SK-N-SH treated with all-trans-retinoic acid at 6 μM for 48 hours (cell line): ENCODE measurements around the gene UBE4A.

Experiments
- ATAC-seq: fragments of 200-7000 bp; cut with Tn5 transposase; 3 replicates; pipeline ENCODE4 v1.9.1; 2020; ENCODE audit warnings: mild to moderate bottlenecking, moderate library complexity
- ARNTL ChIP-seq: fragments of 450-650 bp; formaldehyde crosslinking; IDR thresholded peaks from 2 replicates; pipeline ENCODE4 v1.5.0; 2020; ENCODE audit warnings: low read depth, mild to moderate bottlenecking, moderate library complexity, borderline replicate concordance
- BACH2 ChIP-seq: fragments of 250-450 bp; sonication (Bioruptor Pico); IDR thresholded peaks from 2 replicates; pipeline ENCODE4 v1.9.0; 2021; ENCODE audit warnings: mild to moderate bottlenecking, borderline replicate concordance
- CREB5 ChIP-seq: fragments of 250-450 bp; sonication (Bioruptor Pico); IDR thresholded peaks from 2 replicates; pipeline ENCODE4 v1.5.1; 2020; ENCODE audit warnings: low read depth, mild to moderate bottlenecking, moderate library complexity
- CSDC2 ChIP-seq: fragments of 250-450 bp; sonication (Bioruptor Pico); IDR thresholded peaks from 2 replicates; pipeline ENCODE4 v1.5.0; 2020; ENCODE audit warnings: mild to moderate bottlenecking, moderate library complexity
- ESRRG ChIP-seq: fragments of 250-450 bp; sonication (Bioruptor Pico); IDR thresholded peaks from 2 replicates; pipeline ENCODE4 v1.6.1; 2021; ENCODE audit warnings: mild to moderate bottlenecking
- GLIS3 ChIP-seq: fragments of 250-450 bp; sonication (Bioruptor Pico); IDR thresholded peaks from 2 replicates; pipeline ENCODE4 v1.5.0; 2020; ENCODE audit warnings: mild to moderate bottlenecking, moderate library complexity
- ISL1 ChIP-seq: fragments of 250-450 bp; sonication (Bioruptor Pico); IDR thresholded peaks from 2 replicates; pipeline ENCODE4 v2.1.2; 2022; ENCODE audit warnings: mild to moderate bottlenecking, moderate library complexity
- OSR1 ChIP-seq: fragments of 250-450 bp; sonication (Bioruptor Pico); IDR thresholded peaks from 2 replicates; pipeline ENCODE4 v1.8.0; 2022; ENCODE audit warnings: moderate library complexity, mild to moderate bottlenecking, inconsistent platforms
- POU6F1 ChIP-seq: fragments of 250-450 bp; sonication (Bioruptor Pico); IDR thresholded peaks from 2 replicates; pipeline ENCODE4 v1.8.0; 2021; ENCODE audit warnings: low read depth, mild to moderate bottlenecking, moderate library complexity, borderline replicate concordance
- PPARA ChIP-seq: fragments of 250-450 bp; sonication (Bioruptor Pico); IDR thresholded peaks from 2 replicates; pipeline ENCODE4 v1.5.0; 2020; ENCODE audit warnings: mild to moderate bottlenecking, borderline replicate concordance
- RARB ChIP-seq: fragments of 250-450 bp; sonication (Bioruptor Pico); IDR thresholded peaks from 2 replicates; pipeline ENCODE4 v1.8.0; 2021; ENCODE audit warnings: mild to moderate bottlenecking, moderate library complexity
- SNAI2 ChIP-seq: fragments of 250-450 bp; sonication (Bioruptor Pico); IDR thresholded peaks from 2 replicates; pipeline ENCODE4 v1.5.0; 2020; ENCODE audit warnings: mild to moderate bottlenecking, moderate library complexity
- TOX ChIP-seq: fragments of 250-450 bp; sonication (Bioruptor Pico); IDR thresholded peaks from 2 replicates; pipeline ENCODE4 v1.8.0; 2021; ENCODE audit warnings: mild to moderate bottlenecking, moderate library complexity, borderline replicate concordance
- ZC3H10 ChIP-seq: fragments of 250-450 bp; sonication (Bioruptor Pico); IDR thresholded peaks from 2 replicates; pipeline ENCODE4 v1.5.1; 2021; ENCODE audit warnings: mild to moderate bottlenecking, moderate library complexity
- ZFP3 ChIP-seq: fragments of 250-450 bp; sonication (Bioruptor Pico); IDR thresholded peaks from 2 replicates; pipeline ENCODE4 v1.5.0; 2020; ENCODE audit warnings: mild to moderate bottlenecking, moderate library complexity
- ZFP30 ChIP-seq: fragments of 450-650 bp; formaldehyde crosslinking; IDR thresholded peaks from 2 replicates; pipeline ENCODE4 v1.5.0; 2022; ENCODE audit warnings: mild to moderate bottlenecking, moderate library complexity
- ZNF70 ChIP-seq: fragments of 450-650 bp; formaldehyde crosslinking; IDR thresholded peaks from 2 replicates; pipeline ENCODE4 v1.5.0; 2020; ENCODE audit warnings: mild to moderate bottlenecking, moderate library complexity
- ZNF8 ChIP-seq: fragments of 450-650 bp; formaldehyde crosslinking; IDR thresholded peaks from 2 replicates; pipeline ENCODE4 v1.5.0; 2020; ENCODE audit warnings: mild to moderate bottlenecking, moderate library complexity
- TF ChIP-seq, protein P1 (sequence below): fragments of 250-450 bp; sonication (Bioruptor Pico); IDR thresholded peaks from 2 replicates; pipeline ENCODE4 v1.5.1; 2021; ENCODE audit warnings: mild to moderate bottlenecking, moderate library complexity
- TF ChIP-seq, protein P2 (sequence below): fragments of 250-450 bp; sonication (Bioruptor Pico); IDR thresholded peaks from 2 replicates; pipeline ENCODE4 v1.8.0; 2020; ENCODE audit warnings: mild to moderate bottlenecking, moderate library complexity, borderline replicate concordance
- TF ChIP-seq, protein P3 (sequence below): fragments of 250-450 bp; sonication (Bioruptor Pico); IDR thresholded peaks from 2 replicates; pipeline ENCODE4 v1.5.0; 2020; ENCODE audit warnings: mild to moderate bottlenecking, moderate library complexity

Gene UBE4A

GRCh38 chr11:118341261-118341660 lies 18.1 kb upstream of the UBE4A start:
- TF ChIP-seq CREB5 (CRISPR knock-in tag), result no peak
- TF ChIP-seq, protein P1, sequence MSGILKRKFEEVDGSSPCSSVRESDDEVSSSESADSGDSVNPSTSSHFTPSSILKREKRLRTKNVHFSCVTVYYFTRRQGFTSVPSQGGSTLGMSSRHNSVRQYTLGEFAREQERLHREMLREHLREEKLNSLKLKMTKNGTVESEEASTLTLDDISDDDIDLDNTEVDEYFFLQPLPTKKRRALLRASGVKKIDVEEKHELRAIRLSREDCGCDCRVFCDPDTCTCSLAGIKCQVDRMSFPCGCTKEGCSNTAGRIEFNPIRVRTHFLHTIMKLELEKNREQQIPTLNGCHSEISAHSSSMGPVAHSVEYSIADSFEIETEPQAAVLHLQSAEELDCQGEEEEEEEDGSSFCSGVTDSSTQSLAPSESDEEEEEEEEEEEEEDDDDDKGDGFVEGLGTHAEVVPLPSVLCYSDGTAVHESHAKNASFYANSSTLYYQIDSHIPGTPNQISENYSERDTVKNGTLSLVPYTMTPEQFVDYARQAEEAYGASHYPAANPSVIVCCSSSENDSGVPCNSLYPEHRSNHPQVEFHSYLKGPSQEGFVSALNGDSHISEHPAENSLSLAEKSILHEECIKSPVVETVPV, result no peak
- TF ChIP-seq, protein P2, sequence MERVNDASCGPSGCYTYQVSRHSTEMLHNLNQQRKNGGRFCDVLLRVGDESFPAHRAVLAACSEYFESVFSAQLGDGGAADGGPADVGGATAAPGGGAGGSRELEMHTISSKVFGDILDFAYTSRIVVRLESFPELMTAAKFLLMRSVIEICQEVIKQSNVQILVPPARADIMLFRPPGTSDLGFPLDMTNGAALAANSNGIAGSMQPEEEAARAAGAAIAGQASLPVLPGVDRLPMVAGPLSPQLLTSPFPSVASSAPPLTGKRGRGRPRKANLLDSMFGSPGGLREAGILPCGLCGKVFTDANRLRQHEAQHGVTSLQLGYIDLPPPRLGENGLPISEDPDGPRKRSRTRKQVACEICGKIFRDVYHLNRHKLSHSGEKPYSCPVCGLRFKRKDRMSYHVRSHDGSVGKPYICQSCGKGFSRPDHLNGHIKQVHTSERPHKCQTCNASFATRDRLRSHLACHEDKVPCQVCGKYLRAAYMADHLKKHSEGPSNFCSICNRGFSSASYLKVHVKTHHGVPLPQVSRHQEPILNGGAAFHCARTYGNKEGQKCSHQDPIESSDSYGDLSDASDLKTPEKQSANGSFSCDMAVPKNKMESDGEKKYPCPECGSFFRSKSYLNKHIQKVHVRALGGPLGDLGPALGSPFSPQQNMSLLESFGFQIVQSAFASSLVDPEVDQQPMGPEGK (CRISPR knock-in tag), result no peak
- no peak for TF ChIP-seq TOX (CRISPR knock-in tag)
- TF ChIP-seq ZNF70, result no peak
- no peak for TF ChIP-seq BACH2
- TF ChIP-seq SNAI2, result no peak
- no peak for TF ChIP-seq POU6F1 (CRISPR knock-in tag)
- TF ChIP-seq GLIS3 (CRISPR knock-in tag), result no peak
- no peak for TF ChIP-seq RARB (CRISPR knock-in tag)
- no peak for TF ChIP-seq ZFP3 (CRISPR knock-in tag)
- no peak for TF ChIP-seq ZFP30 (CRISPR knock-in tag)
- no peak for TF ChIP-seq OSR1
- no peak for TF ChIP-seq CSDC2 (CRISPR knock-in tag)
- TF ChIP-seq ZC3H10 (CRISPR knock-in tag), result no peak
- no peak for TF ChIP-seq PPARA (CRISPR knock-in tag)
- no peak for TF ChIP-seq ARNTL (CRISPR knock-in tag)
- TF ChIP-seq ESRRG, result no peak
- TF ChIP-seq ISL1 (CRISPR knock-in tag), result no peak
- ATAC-seq, result no peak

GRCh38 chr11:118341815-118342489 lies 17.4 kb upstream of the UBE4A start:
- TF ChIP-seq POU6F1 (CRISPR knock-in tag), result no peak
- TF ChIP-seq RARB (CRISPR knock-in tag), result no peak
- TF ChIP-seq, protein P2 (CRISPR knock-in tag), result no peak
- no peak for TF ChIP-seq ZNF70
- no peak for TF ChIP-seq CSDC2 (CRISPR knock-in tag)
- no peak for TF ChIP-seq ZNF8
- TF ChIP-seq, all 23 proteins: peak for 0

GRCh38 chr11:118342503-118343161 lies 16.8 kb upstream of the UBE4A start, which contains the start of gene CD3D:
TSS of gene CD3D (minus strand) at chr11:118342705. CDS start at chr11:118342607, 98 bp downstream.
- ATAC-seq, result no peak
- TF ChIP-seq, protein P2 (CRISPR knock-in tag), result no peak
- TF ChIP-seq, protein P1, result no peak
- TF ChIP-seq GLIS3 (CRISPR knock-in tag), result no peak
- TF ChIP-seq, protein P3, sequence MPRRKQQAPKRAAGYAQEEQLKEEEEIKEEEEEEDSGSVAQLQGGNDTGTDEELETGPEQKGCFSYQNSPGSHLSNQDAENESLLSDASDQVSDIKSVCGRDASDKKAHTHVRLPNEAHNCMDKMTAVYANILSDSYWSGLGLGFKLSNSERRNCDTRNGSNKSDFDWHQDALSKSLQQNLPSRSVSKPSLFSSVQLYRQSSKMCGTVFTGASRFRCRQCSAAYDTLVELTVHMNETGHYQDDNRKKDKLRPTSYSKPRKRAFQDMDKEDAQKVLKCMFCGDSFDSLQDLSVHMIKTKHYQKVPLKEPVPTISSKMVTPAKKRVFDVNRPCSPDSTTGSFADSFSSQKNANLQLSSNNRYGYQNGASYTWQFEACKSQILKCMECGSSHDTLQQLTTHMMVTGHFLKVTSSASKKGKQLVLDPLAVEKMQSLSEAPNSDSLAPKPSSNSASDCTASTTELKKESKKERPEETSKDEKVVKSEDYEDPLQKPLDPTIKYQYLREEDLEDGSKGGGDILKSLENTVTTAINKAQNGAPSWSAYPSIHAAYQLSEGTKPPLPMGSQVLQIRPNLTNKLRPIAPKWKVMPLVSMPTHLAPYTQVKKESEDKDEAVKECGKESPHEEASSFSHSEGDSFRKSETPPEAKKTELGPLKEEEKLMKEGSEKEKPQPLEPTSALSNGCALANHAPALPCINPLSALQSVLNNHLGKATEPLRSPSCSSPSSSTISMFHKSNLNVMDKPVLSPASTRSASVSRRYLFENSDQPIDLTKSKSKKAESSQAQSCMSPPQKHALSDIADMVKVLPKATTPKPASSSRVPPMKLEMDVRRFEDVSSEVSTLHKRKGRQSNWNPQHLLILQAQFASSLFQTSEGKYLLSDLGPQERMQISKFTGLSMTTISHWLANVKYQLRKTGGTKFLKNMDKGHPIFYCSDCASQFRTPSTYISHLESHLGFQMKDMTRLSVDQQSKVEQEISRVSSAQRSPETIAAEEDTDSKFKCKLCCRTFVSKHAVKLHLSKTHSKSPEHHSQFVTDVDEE (CRISPR knock-in tag), result no peak

More at GRCh38 chr11:118341815-118342489, 17.4 kb upstream of the UBE4A start:
- no peak for ATAC-seq
